T-helper 1 cell treated with Interleukin-12 subunit alpha and Interleukin-12 subunit beta and Interleukin-4 antibody, amounts not matched to agents 30 ng/mL and 1 ng/mL, for 36 hours (primary cell): ENCODE data around the gene AQP12A. TPM values are rescaled to one million over a fixed set of nuclear protein-coding genes. Genes with fewer than 3 reads are reported as not detected.

Source experiments
- intact Hi-C: fragments of 100-400 bp; cut with micrococcal nuclease; formaldehyde crosslinking; loops from one replicate; pipeline ENCODE4 v1.15.1; 2024
- total RNA-seq: library from RNA; stranded (reverse); gene quantifications from 2 replicates; pipeline ENCODE4 v1.2.3, GENCODE V29; 2022

AQP12A gene
- total RNA-seq, 1 donor from 2014 or later: not detected

GRCh38 chr2:240721596-240722180 lies 30.0 kb downstream of the AQP12A start:
- intact Hi-C loops: no loop called here

GRCh38 chr2:240722376-240722775 lies 30.7 kb downstream of the AQP12A start:
- intact Hi-C loops: no loop called here

- intact Hi-C loops: no loop called here
Measured at GRCh38 chr2:240722796-240723735, 31.4 kb downstream of the AQP12A start.

GRCh38 chr2:240723851-240724250 lies 32.2 kb downstream of the AQP12A start:
- intact Hi-C loops: no loop called here

- intact Hi-C loops: no loop called here
Measured at GRCh38 chr2:240724431-240724830, 32.8 kb downstream of the AQP12A start.

GRCh38 chr2:240725266-240725665 lies 33.6 kb downstream of the AQP12A start:
- intact Hi-C loops: no loop called here

- intact Hi-C loops: no loop called here
Measured at GRCh38 chr2:240725671-240726070, 34.0 kb downstream of the AQP12A start.

GRCh38 chr2:240726876-240727275 lies 35.2 kb downstream of the AQP12A start:
- intact Hi-C loops: no loop called here

GRCh38 chr2:240727439-240727838 lies 35.8 kb downstream of the AQP12A start:
- intact Hi-C loops: no loop called here

- intact Hi-C loops: no loop called here
Measured at GRCh38 chr2:240727913-240728312, 36.2 kb downstream of the AQP12A start.

GRCh38 chr2:240728361-240728760 lies 36.7 kb downstream of the AQP12A start:
- intact Hi-C loops: no loop called here

- intact Hi-C loops: no loop called here
Measured at GRCh38 chr2:240728827-240729226, 37.2 kb downstream of the AQP12A start.

- intact Hi-C loops: no loop called here
Measured at GRCh38 chr2:240730501-240731177, 39.0 kb downstream of the AQP12A start.

GRCh38 chr2:240731178-240731545 lies 39.5 kb downstream of the AQP12A start:
- intact Hi-C loops: no loop called here

- intact Hi-C loops: no loop called here
Measured at GRCh38 chr2:240732184-240732583, 40.5 kb downstream of the AQP12A start.

- intact Hi-C loops: no loop called here
Measured at GRCh38 chr2:240732911-240733622, 41.4 kb downstream of the AQP12A start.

- intact Hi-C loops: loop anchor here (1.0 kb wide), 1 partner anchor 220 kb away; no protein-coding TSS in a partner anchor
Measured at GRCh38 chr2:240733803-240734495, 42.3 kb downstream of the AQP12A start.

GRCh38 chr2:240734756-240735155 lies 43.1 kb downstream of the AQP12A start:
- intact Hi-C loops: loop anchor here (1.0 kb wide), 1 partner anchor 220 kb away; no protein-coding TSS in a partner anchor

- intact Hi-C loops: no loop called here
Measured at GRCh38 chr2:240735476-240735875, 43.8 kb downstream of the AQP12A start.
